ENCODE data around the gene UBTD1.
"Not testable (repeated sequence)": the region's sequence is repeated elsewhere in the genome, so short reads cannot be mapped to it uniquely, and the experiment has no call there.

UBTD1 gene

GRCh38 chr10:97520520-97520919, 21.8 kb downstream of the UBTD1 start:
- no peak for TF ChIP-seq CTCF (conservative IDR thresholded peaks at IDR 0.05; ENCODE audit: low read depth)
- no peak overlapping the region for H3K27ac ChIP-seq
- ChIA-PET POLR2A (ENCODE audit: low non-redundant PET) (no interaction called here), CTCF (no interaction called here)
- no peak for DNase-seq (ENCODE audit: low spot score)

DNA sequence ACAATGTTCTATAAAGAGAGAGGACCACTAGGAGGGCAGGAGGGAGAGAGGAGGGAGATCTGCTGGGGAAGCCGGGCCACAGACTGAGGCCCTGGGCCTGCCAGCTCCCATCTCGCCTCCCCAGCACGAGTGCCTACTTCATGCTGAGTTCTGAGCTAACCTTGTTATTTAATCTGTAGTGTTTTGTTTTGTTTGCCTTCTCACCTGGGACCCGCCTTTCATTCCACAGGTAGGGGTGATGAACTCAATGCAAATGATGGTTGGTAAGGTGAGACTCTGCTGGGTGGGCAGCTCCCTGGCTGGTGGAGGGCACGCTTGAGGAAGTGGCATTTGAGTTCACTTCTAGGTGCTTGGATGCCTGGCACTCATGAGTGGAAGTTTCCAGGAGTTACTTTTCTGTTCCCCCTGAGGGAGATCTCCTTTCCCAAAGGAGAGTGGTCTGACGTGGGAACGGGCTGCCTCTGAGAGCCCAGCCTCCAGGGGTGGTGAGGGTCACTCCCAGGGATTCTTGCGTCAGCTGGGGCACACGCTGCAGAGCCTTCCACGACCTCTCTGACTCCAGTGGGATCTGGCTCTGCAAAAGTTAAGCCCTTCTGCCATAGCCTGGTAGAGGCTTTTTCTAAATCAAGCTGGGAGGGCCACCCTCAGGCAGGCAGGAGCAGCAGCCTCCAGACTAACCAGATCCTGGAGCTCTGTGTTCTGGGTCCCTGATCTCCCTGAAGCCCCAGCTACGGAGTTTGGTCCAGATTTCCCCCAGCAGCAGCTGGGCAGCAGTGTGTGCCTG, 22.4 kb downstream of the UBTD1 start:
- DNase-seq (ENCODE audit: low spot score), result no peak
- H3K27ac ChIP-seq, result no peak overlapping the region
- no peak for TF ChIP-seq CTCF (conservative IDR thresholded peaks at IDR 0.05; ENCODE audit: low read depth)
- ChIA-PET CTCF (interaction anchor here (1.1 to 2.4 kb wide), 2 partner anchors 13 to 30 kb away, joined by 5 to 7 read pairs; no protein-coding TSS in a partner anchor), POLR2A (ENCODE audit: low non-redundant PET) (no interaction called here)

DNA sequence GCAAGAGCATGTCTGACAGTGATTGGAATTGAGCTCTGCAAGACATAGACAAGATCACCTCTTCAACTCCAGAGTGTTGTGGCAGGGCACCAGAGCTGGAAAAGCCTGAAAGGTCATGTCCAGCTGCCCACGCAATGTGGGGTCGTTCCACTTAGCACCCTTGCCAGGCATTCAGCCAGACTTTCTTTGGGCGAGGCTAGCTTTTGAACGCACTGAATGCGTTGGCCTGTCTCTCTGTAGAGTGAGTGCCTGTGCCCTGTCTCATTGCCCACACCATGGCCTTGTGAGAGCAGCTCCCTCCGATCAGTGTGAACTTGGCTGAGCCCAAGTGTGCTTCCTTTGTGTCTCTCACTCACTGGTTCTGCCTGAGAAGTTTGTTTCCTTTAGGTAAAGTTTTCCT, 23.3 kb downstream of the UBTD1 start:
- CTCF ChIA-PET, result interaction anchor here (0.6 to 2.4 kb wide), 4 partner anchors 12 to 1909 kb away, joined by 3 to 7 read pairs (median 4); no protein-coding TSS in a partner anchor
- no peak for DNase-seq (ENCODE audit: low spot score)
- TF ChIP-seq CTCF (conservative IDR thresholded peaks at IDR 0.05; ENCODE audit: low read depth), result no peak
- no peak overlapping the region for H3K27ac ChIP-seq
- POLR2A ChIA-PET (ENCODE audit: low non-redundant PET), result interaction anchor here (0.5 kb wide), 1 partner anchor 23 kb away, joined by 4 read pairs; no protein-coding TSS in a partner anchor

GRCh38 chr10:97522937-97523336, 24.2 kb downstream of the UBTD1 start:
- no peak overlapping the region for H3K27ac ChIP-seq
- DNase-seq (ENCODE audit: low spot score), result no peak
- ChIA-PET CTCF (interaction anchor here (2.4 kb wide), 1 partner anchor 11 kb away, joined by 7 read pairs; no protein-coding TSS in a partner anchor), POLR2A (ENCODE audit: low non-redundant PET) (no interaction called here)
- no peak for TF ChIP-seq CTCF (conservative IDR thresholded peaks at IDR 0.05; ENCODE audit: low read depth)

DNA sequence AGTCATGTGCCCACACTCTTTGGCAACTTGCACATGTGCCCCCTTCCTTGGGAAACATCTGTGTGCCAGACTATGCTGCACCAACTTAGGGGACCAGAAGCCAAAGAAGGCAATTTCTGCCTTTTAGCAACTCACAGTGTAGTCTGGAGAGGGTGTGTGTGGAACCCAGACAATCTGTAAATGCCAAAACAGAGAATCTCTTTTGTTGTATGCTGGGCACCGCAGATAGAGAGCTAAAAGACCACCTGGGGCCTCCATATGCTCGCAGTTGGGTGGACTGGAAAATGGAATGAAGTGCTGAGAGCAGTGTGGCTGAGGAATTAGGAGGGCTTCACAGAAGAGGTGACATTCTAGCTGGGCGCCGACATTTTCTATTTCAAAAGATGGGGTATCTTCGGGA, 26.4 kb downstream of the UBTD1 start:
- POLR2A ChIA-PET (ENCODE audit: low non-redundant PET), result no interaction called here
- no peak for DNase-seq (ENCODE audit: low spot score)
- CTCF ChIA-PET, result interaction anchor here (0.5 to 0.6 kb wide), 2 partner anchors 27 to 67 kb away, joined by 3 to 6 read pairs; no protein-coding TSS in a partner anchor
- no peak overlapping the region for H3K27ac ChIP-seq
- no peak for TF ChIP-seq CTCF (conservative IDR thresholded peaks at IDR 0.05; ENCODE audit: low read depth)

DNA sequence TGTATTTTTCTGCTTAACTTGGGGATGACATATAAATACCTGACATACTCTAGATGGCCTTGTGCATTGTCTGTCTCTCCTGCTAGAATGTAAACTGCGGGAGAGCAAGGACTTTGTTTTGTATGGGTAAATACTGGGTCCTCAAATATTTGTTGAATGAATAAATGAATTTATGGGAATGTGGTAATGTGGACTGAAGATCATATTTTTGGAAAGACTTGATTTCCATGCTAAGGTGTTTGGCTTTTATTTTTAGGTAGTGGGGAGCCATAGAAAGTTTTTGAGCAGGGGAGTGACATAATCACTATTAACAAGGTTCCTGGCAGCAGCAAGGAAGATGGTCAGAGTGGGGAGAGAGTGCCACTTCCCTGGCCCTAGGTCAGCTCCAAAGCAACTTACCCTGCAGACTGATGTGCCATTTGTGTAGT, 27.0 kb downstream of the UBTD1 start:
- DNase-seq (ENCODE audit: low spot score), result no peak
- no peak overlapping the region for H3K27ac ChIP-seq
- ChIA-PET POLR2A (ENCODE audit: low non-redundant PET) (no interaction called here), CTCF (interaction anchor here (0.6 kb wide), 1 partner anchor 66 kb away, joined by 3 read pairs; no protein-coding TSS in a partner anchor)
- TF ChIP-seq CTCF (conservative IDR thresholded peaks at IDR 0.05; ENCODE audit: low read depth), result no peak

- CTCF ChIA-PET; POLR2A ChIA-PET (ENCODE audit: low non-redundant PET); H3K27ac ChIP-seq; DNase-seq (ENCODE audit: low spot score): not testable (repeated sequence)
Observed at GRCh38 chr10:97528876-97529275, 30.2 kb downstream of the UBTD1 start.
